GM12875 (cell line): ENCODE data around the gene PLXNA2.

Source experiments
- H3K4me3 ChIP-seq: one replicate; pipeline ENCODE4 v1.5.1; 2011; ENCODE audit warnings: low read depth, low read length, control low read depth
- CTCF ChIP-seq: IDR thresholded peaks from 2 replicates; pipeline ENCODE4 v1.5.1; 2011; ENCODE audit warnings: low read depth, mild to moderate bottlenecking, control low read depth, inconsistent platforms, low read length, moderate library complexity, borderline replicate concordance; ENCODE audit not compliant: insufficient read depth

Gene PLXNA2

GRCh38 chr1:208235982-208236761 is 8.0 kb downstream of the PLXNA2 start:
- TF ChIP-seq CTCF: no peak
- H3K4me3 ChIP-seq: no peak overlapping the region

DNA sequence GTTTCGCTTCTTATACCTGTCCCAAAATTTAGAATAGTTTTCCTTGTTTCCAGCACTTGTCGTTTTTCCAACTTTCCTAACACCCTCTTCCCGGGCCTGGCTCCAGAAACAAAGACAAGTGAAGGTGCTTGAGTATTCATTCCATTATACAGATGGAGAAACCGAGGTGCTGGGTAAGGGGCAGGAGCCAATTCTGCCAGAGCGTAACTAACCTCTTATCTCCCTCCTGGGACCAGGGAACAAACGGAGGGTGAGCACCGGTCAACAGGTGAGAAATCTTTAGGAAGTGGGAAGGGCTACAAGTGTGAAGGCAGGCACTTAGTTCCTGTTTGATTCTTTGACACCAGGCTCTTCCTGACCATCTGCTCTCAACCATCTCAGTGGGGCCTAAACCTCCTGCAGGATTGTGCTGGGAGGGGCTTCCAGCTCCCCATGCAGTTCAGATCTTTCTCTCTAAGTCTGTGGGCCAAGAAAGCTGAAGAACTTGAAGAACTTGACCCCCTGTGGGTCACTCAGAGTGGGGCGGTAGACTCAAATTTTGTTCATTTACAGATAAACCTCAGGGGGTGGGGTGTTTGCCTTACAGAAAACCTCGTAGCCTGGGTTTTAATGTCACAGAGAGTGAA is 8.7 kb downstream of the PLXNA2 start:
- no peak for TF ChIP-seq CTCF
- H3K4me3 ChIP-seq: no peak overlapping the region

GRCh38 chr1:208234721-208235120 is 9.5 kb downstream of the PLXNA2 start:
- no peak for TF ChIP-seq CTCF
- H3K4me3 ChIP-seq: no peak overlapping the region

GRCh38 chr1:208233978-208234377 is 10.2 kb downstream of the PLXNA2 start:
- no peak for TF ChIP-seq CTCF
- no peak overlapping the region for H3K4me3 ChIP-seq

DNA sequence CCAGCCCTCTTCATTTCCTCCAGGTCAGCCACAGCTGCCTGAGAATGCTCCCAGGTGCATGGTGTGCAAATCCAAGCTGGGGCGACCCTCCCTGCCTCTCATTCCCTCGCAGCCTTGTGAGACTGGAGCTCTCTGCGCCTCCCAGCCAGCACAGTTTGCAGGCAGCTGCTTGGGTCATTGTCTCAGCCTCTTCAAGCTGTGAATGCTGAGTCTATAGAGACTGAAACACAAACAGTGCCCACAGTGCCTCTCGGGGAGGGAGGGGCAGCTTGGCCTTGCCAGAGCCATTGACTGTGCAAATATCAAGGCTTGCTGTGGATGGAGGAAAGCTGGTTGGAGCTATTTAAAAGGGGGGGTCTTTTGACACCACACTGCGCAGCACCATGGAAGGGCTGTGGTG is 10.6 kb downstream of the PLXNA2 start:
- no peak overlapping the region for H3K4me3 ChIP-seq
- TF ChIP-seq CTCF: no peak

GRCh38 chr1:208232662-208233038 is 11.5 kb downstream of the PLXNA2 start:
- TF ChIP-seq CTCF: no peak
- no peak overlapping the region for H3K4me3 ChIP-seq

DNA sequence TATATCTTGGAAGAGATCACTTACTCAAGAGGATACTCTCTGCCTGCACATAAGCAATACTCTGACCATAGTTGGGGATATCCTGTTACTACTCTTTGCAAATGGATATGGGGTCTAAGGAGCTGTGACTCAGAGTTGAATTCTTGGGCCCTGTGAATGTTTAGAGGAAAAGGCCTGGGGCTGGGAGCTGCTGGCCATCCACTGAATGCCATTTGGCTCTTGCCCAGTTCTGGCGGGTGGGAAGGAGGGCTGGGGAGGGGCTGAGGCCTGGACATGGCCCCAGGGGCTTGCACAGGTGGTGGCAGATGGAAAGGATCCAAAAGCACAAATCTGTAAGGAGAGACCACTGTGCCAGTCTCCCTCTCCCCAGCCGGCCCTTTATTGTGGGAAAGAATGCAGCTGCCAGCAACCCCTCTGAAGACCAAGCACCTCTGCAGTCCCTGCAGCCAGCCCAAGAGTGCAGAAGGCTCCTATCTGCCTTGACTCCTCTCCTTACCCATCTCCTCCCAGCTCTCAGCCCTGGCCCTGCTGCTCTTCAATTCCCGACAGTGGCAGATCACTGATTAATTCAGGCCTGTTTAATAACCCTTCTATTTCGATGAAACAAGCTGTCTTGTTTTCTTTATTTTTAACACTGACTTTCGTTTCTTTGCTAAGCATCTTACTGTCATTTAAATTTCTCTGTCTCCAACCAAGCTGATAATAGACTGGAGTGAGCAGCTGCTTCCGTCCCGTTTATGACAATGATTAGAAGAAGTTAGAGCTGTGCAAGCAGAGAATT is 12.1 kb downstream of the PLXNA2 start:
- TF ChIP-seq CTCF: no peak
- no peak overlapping the region for H3K4me3 ChIP-seq
